ENCODE measurements around the gene SETD7. TPM values are rescaled to one million over a fixed set of nuclear protein-coding genes. Genes with fewer than 3 reads are reported as not detected.

The SETD7 gene
- total and polyA plus RNA-seq, 2 of the 4 experiments (the other 2 are of a cell fraction), result 17.0 to 46.6 TPM

DNA sequence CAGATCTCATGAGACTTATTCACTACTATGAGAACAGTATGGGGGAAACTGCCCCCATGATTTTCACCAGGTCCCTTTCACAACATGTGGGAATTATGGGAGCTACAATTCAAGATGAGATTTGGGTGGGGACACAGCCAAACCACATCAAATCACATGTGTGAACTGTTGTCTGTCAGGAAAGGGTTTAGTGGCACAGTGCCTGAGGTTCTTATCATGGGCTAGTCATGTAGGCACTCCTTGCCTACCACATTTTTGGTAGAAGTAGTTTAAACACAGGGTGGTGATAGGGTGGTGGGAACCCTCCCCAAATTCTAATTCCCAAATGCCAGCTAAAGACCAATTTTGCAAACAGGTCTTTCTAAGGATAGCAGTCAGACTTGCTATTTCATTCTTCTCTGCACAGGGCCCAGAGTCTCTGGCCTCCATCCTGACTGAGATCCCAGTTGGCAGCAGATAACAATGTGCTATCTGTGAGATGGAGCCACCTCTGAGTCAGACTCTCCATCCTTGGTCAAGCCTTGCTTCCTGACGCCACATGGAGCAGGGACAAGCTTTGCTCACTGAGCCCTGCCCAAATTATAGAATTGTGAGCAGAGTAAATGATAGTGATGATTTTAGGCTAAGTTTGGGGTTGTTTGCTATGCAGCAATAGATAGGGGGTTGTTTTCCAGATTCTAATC, 33.5 kb upstream of the SETD7 start:
- in situ Hi-C loops (cut with MboI; ENCODE audit: low sequenced_read_pairs), result no loop called here
- peak; percentile 38 for DNase-seq

More for the DNA sequence above, 33.5 kb upstream of the SETD7 start:
- Histone ChIP-seq H2BK20ac (ENCODE audit: low read depth, low read length) (no peak overlapping the region), H2AFZ (replicated peaks; ENCODE audit: low read length, poor library complexity) (no peak overlapping the region), H3K4me1 (ENCODE audit: control insufficient read depth, insufficient read depth, low read length) (peaks cover 5% of the 10 kb centered on the region), H2AK5ac (ENCODE audit: low read depth, low read length) (no peak overlapping the region), H4K8ac (ENCODE audit: low read depth in 2 of 2, low read length in 2 of 2) (no peak overlapping the region), H2BK5ac (ENCODE audit: low read depth, low read length, poor library complexity, severe bottlenecking) (no peak overlapping the region), H3K56ac (ENCODE audit: extremely low read depth, insufficient read depth, low read length) (no peak overlapping the region), H3K9ac (ENCODE audit: low read depth, low read length) (no peak overlapping the region), H3K79me1 (ENCODE audit: low read depth in 1 of 2, low read length in 2 of 2) (no peaks in the 10 kb centered on the region), H3K4me2 (ENCODE audit: low read depth, low read length) (no peak overlapping the region), H2AK9ac (replicated peaks; ENCODE audit: low read depth, low read length, poor library complexity) (no peak overlapping the region), H2BK120ac (ENCODE audit: low read depth, low read length) (no peak overlapping the region), H4K91ac (ENCODE audit: insufficient read depth, low read depth, low read length) (no peak overlapping the region), H3K4me3 (ENCODE audit: insufficient read depth, low read depth, low read length) (no peak overlapping the region), H3K36me3 (ENCODE audit: control insufficient read depth, insufficient read depth, low read length) (no peaks in the 10 kb centered on the region), H3K27me3 (ENCODE audit: control insufficient read depth, insufficient read depth, low read length) (no peaks in the 10 kb centered on the region; the same call in 1 of the 2 replicates), H4K5ac (ENCODE audit: low read depth, low read length) (no peak overlapping the region), H3K18ac (ENCODE audit: low read depth, low read length) (no peak overlapping the region), H3K27ac (ENCODE audit: insufficient read depth, low read length) (no peak overlapping the region), H3K23ac (ENCODE audit: low read depth, low read length) (no peak overlapping the region), H2BK15ac (ENCODE audit: low read depth, low read length) (no peak overlapping the region), H3K14ac (replicated peaks; ENCODE audit: low read depth, low read length) (no peak overlapping the region), H3K9me1 (ENCODE audit: insufficient read depth, low read length) (peaks cover 11% of the 10 kb centered on the region), H3K4ac (ENCODE audit: low read depth, low read length) (no peak overlapping the region), H4K20me1 (ENCODE audit: insufficient read depth, low read length) (no peaks in the 10 kb centered on the region), H3K9me3 (ENCODE audit: control insufficient read depth, insufficient read depth, low read length) (no peaks in the 10 kb centered on the region)
- POLR2A ChIA-PET (ENCODE audit: unreplicated experiment), result interaction anchor here (0.6 kb wide), 1 partner anchor 64 kb away, joined by 3 read pairs; no protein-coding TSS in a partner anchor
- dilution Hi-C loops (cut with HindIII; ENCODE audit: low sequenced_read_pairs, unreplicated experiment) (no loop called here), intact Hi-C loops (cut with micrococcal nuclease) (no loop called here)
- no TSS peak for BruUV-seq (replicated peaks)
- no CpG with 5 or more reads among the region's 1 CpG for WGBS, 2 experiments (ENCODE audit: extremely low coverage in 2 of 2, insufficient read length in 1 of 2)
- no peak for ATAC-seq (ENCODE audit: low read depth)
- CTCF ChIA-PET, result no interaction called here
- no peak for TF ChIP-seq RCOR1 (IDR thresholded peaks at IDR 0.05; ENCODE audit: insufficient replicate concordance, low read length)
- TF ChIP-seq BHLHE40 (IDR thresholded peaks at IDR 0.05; ENCODE audit: low read depth, low read length), result no peak
